ENCODE data around the gene UQCR10. TPM values are rescaled to one million over a fixed set of nuclear protein-coding genes. Genes with fewer than 3 reads are reported as not detected.

Gene UQCR10
- polyA plus RNA-seq (2013, experiment 1 of 4): 126 TPM
- polyA plus RNA-seq (2013, experiment 2 of 4): 139 TPM
- polyA plus RNA-seq (2013, experiment 3 of 4): 140 TPM
- polyA plus RNA-seq (2013, experiment 4 of 4): 151 TPM

GRCh38 chr22:29767171-29768051 lies at the start of gene UQCR10:
UQCR10 (plus strand) TSS chr22:29767369; CDS start chr22:29767399, 30 bp downstream.
- H3K27me3 ChIP-seq (ENCODE audit: control insufficient read depth, insufficient read depth, low read length, poor library complexity, severe bottlenecking): no peaks in the 10 kb centered on the region
- H3K4me1 ChIP-seq (ENCODE audit: control insufficient read depth, insufficient read depth, low read length): peaks cover 14% of the 10 kb centered on the region
- peak within 1 kb of the TSS; percentile 97 for H3K4me3 ChIP-seq (ENCODE audit: insufficient read depth, low read depth, low read length)
- H3K36me3 ChIP-seq (ENCODE audit: control insufficient read depth, insufficient read depth, low read length): peaks cover 15% of the 10 kb centered on the region
- no peaks in the 10 kb centered on the region for H3K9me3 ChIP-seq (ENCODE audit: control insufficient read depth, low read length)
- H3K27ac ChIP-seq (ENCODE audit: insufficient read depth, low read depth, low read length, poor library complexity, severe bottlenecking): peak within 1 kb of the TSS; percentile 90
- 2% methylated on average over 44 to 45 of the region's 46 CpGs for WGBS, 2 experiments

DNA sequence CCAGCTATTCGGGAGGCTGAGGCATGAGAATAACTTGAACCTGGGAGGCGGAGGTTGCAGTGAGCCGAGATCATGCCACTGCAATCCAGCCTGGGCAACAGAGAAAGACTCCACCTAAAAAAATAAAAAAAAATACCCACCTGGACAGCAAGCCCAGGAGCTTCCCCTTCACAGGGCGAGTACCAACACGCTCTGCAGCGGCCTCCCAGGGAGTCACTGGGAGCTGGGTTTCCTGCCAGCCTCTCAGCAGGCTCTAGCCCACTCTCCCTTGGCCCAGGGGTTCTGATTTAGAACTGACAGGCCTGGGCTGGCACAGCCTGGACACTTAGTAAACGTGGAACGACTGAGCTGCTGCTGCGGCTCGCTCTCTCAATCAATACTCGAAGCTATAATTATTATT lies 49.4 kb upstream of the UQCR10 start:
- H3K27me3 ChIP-seq (ENCODE audit: control insufficient read depth, insufficient read depth, low read length, poor library complexity, severe bottlenecking): peaks cover 51% of the 10 kb centered on the region

DNA sequence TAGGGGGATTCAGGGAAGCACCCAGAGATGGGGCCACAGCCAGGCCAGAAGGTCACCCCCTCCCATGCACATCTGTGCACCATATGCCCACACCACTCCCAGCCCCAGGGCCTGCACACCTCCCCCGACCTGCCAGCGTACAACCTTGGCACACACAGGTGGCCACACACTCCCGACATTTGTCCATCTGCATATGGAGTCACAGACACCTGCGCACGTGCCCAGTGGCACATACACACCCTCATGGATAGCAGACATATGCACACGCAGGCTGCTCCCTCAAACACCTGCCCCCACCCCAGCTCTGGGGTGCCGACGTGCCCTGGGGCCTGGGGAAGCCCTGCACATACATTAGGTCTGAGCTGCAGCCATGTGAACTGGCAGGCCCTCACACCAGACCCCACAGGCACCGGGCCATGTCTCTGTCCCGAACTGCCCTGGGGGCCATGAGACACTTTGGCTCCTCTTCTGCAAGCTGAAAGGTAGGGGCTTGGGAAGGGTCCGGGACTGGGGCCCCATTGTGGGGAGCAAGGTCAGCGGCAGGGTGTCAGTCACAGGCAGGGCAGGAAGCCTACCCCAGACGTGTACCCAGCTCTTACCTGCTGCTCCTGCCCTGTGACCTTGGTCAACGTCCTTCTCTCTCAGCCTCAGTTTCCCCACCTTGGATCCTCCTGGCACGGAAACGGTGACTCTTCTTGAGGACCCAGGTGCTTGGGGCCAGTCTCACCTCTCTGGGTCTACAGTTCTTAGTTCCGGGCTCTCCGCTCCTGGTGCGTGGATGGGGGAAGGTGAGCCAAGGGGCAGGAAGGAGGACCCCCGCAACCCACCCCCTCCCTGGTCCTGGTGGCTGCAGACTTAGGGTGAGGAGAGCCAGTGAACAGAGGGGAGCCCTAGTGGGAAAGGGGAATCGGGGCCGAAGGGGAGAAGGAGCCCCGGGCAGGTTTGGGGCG lies 47.9 kb upstream of the UQCR10 start:
- Histone ChIP-seq H3K4me3 (ENCODE audit: insufficient read depth, low read depth, low read length) (no peak overlapping the region), H3K4me1 (ENCODE audit: control insufficient read depth, insufficient read depth, low read length) (no peaks in the 10 kb centered on the region), H3K27ac (ENCODE audit: insufficient read depth, low read depth, low read length, poor library complexity, severe bottlenecking) (no peak overlapping the region), H3K36me3 (ENCODE audit: control insufficient read depth, insufficient read depth, low read length) (no peaks in the 10 kb centered on the region), H3K27me3 (ENCODE audit: control insufficient read depth, insufficient read depth, low read length, poor library complexity, severe bottlenecking) (peaks cover 51% of the 10 kb centered on the region), H3K9me3 (ENCODE audit: control insufficient read depth, low read length) (no peaks in the 10 kb centered on the region)
- WGBS, 2 experiments: 67 to 69% methylated on average over 22 of the region's 24 CpGs

More for the DNA sequence above, 49.4 kb upstream of the UQCR10 start:
- Histone ChIP-seq H3K9me3 (ENCODE audit: control insufficient read depth, low read length) (no peaks in the 10 kb centered on the region), H3K4me1 (ENCODE audit: control insufficient read depth, insufficient read depth, low read length) (no peaks in the 10 kb centered on the region), H3K36me3 (ENCODE audit: control insufficient read depth, insufficient read depth, low read length) (no peaks in the 10 kb centered on the region), H3K27ac (ENCODE audit: insufficient read depth, low read depth, low read length, poor library complexity, severe bottlenecking) (no peak overlapping the region), H3K4me3 (ENCODE audit: insufficient read depth, low read depth, low read length) (no peak overlapping the region)
- 90 to 93% methylated on average over 8 to 11 of the region's 11 CpGs for WGBS, 2 experiments

DNA sequence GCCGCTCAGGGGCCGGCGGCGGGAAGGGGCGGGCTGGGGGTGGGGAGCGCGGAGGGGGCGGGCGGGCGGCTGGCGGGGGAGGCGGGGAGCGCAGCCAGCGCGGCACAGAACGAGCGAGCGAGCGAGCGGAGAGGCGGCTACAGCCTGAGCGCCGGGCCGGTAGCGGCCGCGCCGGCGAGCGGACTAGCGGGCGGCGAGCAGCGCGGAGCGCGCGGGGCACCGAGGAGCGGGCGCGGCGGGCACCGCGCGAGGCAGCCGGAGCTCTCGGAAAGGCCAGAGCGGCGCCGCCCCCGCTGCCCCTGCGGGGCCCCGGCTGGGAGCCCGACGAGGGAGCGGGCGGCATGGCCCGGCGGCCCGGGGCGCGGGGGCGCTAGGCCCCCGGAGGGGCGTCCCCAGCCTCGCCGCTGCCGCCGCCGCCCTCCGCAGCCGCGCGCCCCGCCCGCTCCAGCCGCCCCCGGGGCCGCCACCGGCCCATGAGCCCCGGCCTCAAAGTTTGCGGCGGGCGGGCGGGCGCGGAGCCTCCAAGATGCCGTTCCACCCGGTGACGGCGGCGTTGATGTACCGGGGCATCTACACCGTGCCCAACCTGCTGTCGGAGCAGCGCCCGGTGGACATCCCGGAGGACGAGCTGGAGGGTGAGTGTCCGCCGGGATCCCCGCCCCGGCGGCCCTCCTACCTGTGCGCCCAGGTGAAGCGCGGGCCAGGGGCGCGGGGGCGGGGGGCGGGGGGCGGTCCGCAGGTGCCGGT lies 47.1 kb upstream of the UQCR10 start, which contains the start of gene CABP7:
TSS of gene CABP7 (plus strand) at position 105 of the 747 bp plus-strand sequence. CDS start at position 527, 422 bp downstream.
- Histone ChIP-seq H3K27me3 (ENCODE audit: control insufficient read depth, insufficient read depth, low read length, poor library complexity, severe bottlenecking) (peaks cover 51% of the 10 kb centered on the region), H3K4me3 (ENCODE audit: insufficient read depth, low read depth, low read length) (peak within 1 kb of the TSS; percentile 20)

DNA sequence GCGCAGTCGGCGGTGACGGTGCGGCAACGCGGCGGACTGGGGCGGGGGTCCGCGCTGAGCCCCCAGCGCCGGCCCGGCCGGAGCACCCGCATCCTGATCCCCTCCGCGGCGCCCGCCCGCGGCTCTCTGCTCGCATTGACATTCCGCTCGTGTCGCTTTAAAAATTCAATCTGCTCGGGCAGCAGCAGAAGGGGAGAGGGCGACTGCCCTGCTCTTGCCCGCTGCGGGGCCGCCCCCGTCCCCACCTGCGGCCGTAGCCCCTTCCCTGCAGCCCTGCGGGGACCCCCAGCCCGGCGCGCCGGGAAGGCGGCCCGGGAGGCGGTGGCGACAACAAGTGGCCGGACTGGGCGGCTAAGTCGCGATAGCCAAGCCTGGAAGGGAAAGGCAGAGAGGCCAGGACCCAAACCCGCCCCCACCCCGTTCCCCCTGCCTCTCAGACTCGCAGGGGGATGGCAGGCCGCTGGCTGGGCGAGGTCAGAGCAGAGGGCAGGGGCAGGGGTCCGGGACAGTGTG lies 46.3 kb upstream of the UQCR10 start:
- no peaks in the 10 kb centered on the region for H3K4me1 ChIP-seq (ENCODE audit: control insufficient read depth, insufficient read depth, low read length)
- no peaks in the 10 kb centered on the region for H3K36me3 ChIP-seq (ENCODE audit: control insufficient read depth, insufficient read depth, low read length)
- H3K27ac ChIP-seq (ENCODE audit: insufficient read depth, low read depth, low read length, poor library complexity, severe bottlenecking): no peak overlapping the region
- peak overlapping the region; percentile 20 for H3K4me3 ChIP-seq (ENCODE audit: insufficient read depth, low read depth, low read length)
- H3K9me3 ChIP-seq (ENCODE audit: control insufficient read depth, low read length): no peaks in the 10 kb centered on the region
- H3K27me3 ChIP-seq (ENCODE audit: control insufficient read depth, insufficient read depth, low read length, poor library complexity, severe bottlenecking): peaks cover 51% of the 10 kb centered on the region
- WGBS, 2 experiments: 2 to 5% methylated on average over 53 of the region's 53 CpGs

More for the DNA sequence above, 47.1 kb upstream of the UQCR10 start, which contains the start of gene CABP7:
- H3K4me1 ChIP-seq (ENCODE audit: control insufficient read depth, insufficient read depth, low read length): no peaks in the 10 kb centered on the region
- no peak within 1 kb of the TSS for H3K27ac ChIP-seq (ENCODE audit: insufficient read depth, low read depth, low read length, poor library complexity, severe bottlenecking)
- WGBS, 2 experiments: 1% methylated on average over 113 to 115 of the region's 115 CpGs
- no peaks in the 10 kb centered on the region for H3K9me3 ChIP-seq (ENCODE audit: control insufficient read depth, low read length)
- no peaks in the 10 kb centered on the region for H3K36me3 ChIP-seq (ENCODE audit: control insufficient read depth, insufficient read depth, low read length)

GRCh38 chr22:29722151-29722550 lies 45.0 kb upstream of the UQCR10 start:
- H3K27me3 ChIP-seq (ENCODE audit: control insufficient read depth, insufficient read depth, low read length, poor library complexity, severe bottlenecking): peaks cover 44% of the 10 kb centered on the region
- no peaks in the 10 kb centered on the region for H3K4me1 ChIP-seq (ENCODE audit: control insufficient read depth, insufficient read depth, low read length)
- WGBS, 2 experiments: 88 to 91% methylated on average over 7 of the region's 7 CpGs
- H3K9me3 ChIP-seq (ENCODE audit: control insufficient read depth, low read length): no peaks in the 10 kb centered on the region
- no peak overlapping the region for H3K27ac ChIP-seq (ENCODE audit: insufficient read depth, low read depth, low read length, poor library complexity, severe bottlenecking)
- H3K36me3 ChIP-seq (ENCODE audit: control insufficient read depth, insufficient read depth, low read length): no peaks in the 10 kb centered on the region
- H3K4me3 ChIP-seq (ENCODE audit: insufficient read depth, low read depth, low read length): no peak overlapping the region

DNA sequence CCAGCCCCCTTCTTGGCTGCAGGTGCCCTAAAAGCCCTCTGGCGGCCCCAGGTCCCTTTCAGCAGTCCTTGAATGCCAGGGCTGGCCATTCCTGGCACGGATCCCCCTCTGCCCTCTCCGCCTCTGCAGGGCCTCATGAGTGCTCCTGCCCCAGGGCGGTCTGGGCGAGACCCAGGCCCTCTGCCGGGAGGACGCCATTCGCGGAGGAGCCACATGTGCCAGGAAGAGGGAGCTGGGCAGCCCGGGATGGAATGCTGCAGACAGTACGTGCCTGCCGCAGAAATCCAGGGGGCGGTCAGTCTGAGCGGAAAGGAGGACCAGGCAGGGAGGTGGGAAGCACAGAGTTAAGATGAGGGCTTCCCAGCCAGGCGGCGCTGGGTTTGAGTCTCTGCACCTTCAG lies 44.6 kb upstream of the UQCR10 start:
- Histone ChIP-seq H3K4me3 (ENCODE audit: insufficient read depth, low read depth, low read length) (no peak overlapping the region), H3K4me1 (ENCODE audit: control insufficient read depth, insufficient read depth, low read length) (no peaks in the 10 kb centered on the region), H3K36me3 (ENCODE audit: control insufficient read depth, insufficient read depth, low read length) (no peaks in the 10 kb centered on the region), H3K9me3 (ENCODE audit: control insufficient read depth, low read length) (no peaks in the 10 kb centered on the region), H3K27me3 (ENCODE audit: control insufficient read depth, insufficient read depth, low read length, poor library complexity, severe bottlenecking) (peaks cover 42% of the 10 kb centered on the region), H3K27ac (ENCODE audit: insufficient read depth, low read depth, low read length, poor library complexity, severe bottlenecking) (no peak overlapping the region)
- 83 to 84% methylated on average over 16 of the region's 16 CpGs for WGBS, 2 experiments

- H3K27me3 ChIP-seq (ENCODE audit: control insufficient read depth, insufficient read depth, low read length, poor library complexity, severe bottlenecking): peaks cover 34% of the 10 kb centered on the region
These were observed 43.4 kb upstream of the UQCR10 start for GRCh38 chr22:29723766-29724165.

GRCh38 chr22:29724843-29725242 lies 42.3 kb upstream of the UQCR10 start:
- peaks cover 24% of the 10 kb centered on the region for H3K27me3 ChIP-seq (ENCODE audit: control insufficient read depth, insufficient read depth, low read length, poor library complexity, severe bottlenecking)

More at GRCh38 chr22:29723766-29724165, 43.4 kb upstream of the UQCR10 start:
- no peaks in the 10 kb centered on the region for H3K36me3 ChIP-seq (ENCODE audit: control insufficient read depth, insufficient read depth, low read length)
- no peaks in the 10 kb centered on the region for H3K4me1 ChIP-seq (ENCODE audit: control insufficient read depth, insufficient read depth, low read length)
- 95% methylated on average over 10 of the region's 10 CpGs for WGBS, 2 experiments
- H3K9me3 ChIP-seq (ENCODE audit: control insufficient read depth, low read length): no peaks in the 10 kb centered on the region
- no peak overlapping the region for H3K4me3 ChIP-seq (ENCODE audit: insufficient read depth, low read depth, low read length)
- no peak overlapping the region for H3K27ac ChIP-seq (ENCODE audit: insufficient read depth, low read depth, low read length, poor library complexity, severe bottlenecking)

More at GRCh38 chr22:29724843-29725242, 42.3 kb upstream of the UQCR10 start:
- H3K9me3 ChIP-seq (ENCODE audit: control insufficient read depth, low read length): no peaks in the 10 kb centered on the region
- no peak overlapping the region for H3K4me3 ChIP-seq (ENCODE audit: insufficient read depth, low read depth, low read length)
- no peak overlapping the region for H3K27ac ChIP-seq (ENCODE audit: insufficient read depth, low read depth, low read length, poor library complexity, severe bottlenecking)
- no peaks in the 10 kb centered on the region for H3K36me3 ChIP-seq (ENCODE audit: control insufficient read depth, insufficient read depth, low read length)
- no peaks in the 10 kb centered on the region for H3K4me1 ChIP-seq (ENCODE audit: control insufficient read depth, insufficient read depth, low read length)
- 79 to 81% methylated on average over 8 of the region's 8 CpGs for WGBS, 2 experiments
